BE2C (cell line): ENCODE data around the gene TLE2.
"Not testable (repeated sequence)": the region's sequence is repeated elsewhere in the genome, so short reads cannot be mapped to it uniquely, and the experiment has no call there.

Experiments
- DNase-seq: peaks from one replicate; pipeline ENCODE4 v3.0.0-alpha.2; 2020
- H3K27me3 ChIP-seq: fragments of 250-450 bp; sonication (Bioruptor Pico); 2 replicates; pipeline ENCODE4 v1.5.1; 2020; ENCODE audit warnings: mild to moderate bottlenecking
- H3K36me3 ChIP-seq: fragments of 250-450 bp; sonication (Bioruptor Pico); 2 replicates; pipeline ENCODE4 v1.5.1; 2020; ENCODE audit warnings: mild to moderate bottlenecking
- H3K4me1 ChIP-seq: fragments of 250-450 bp; sonication (Bioruptor Pico); 2 replicates; pipeline ENCODE4 v1.5.1; 2020
- H3K4me3 ChIP-seq: 2 replicates; pipeline ENCODE4 v1.5.1; 2011; ENCODE audit warnings: low read depth, low read length
- H3K9me3 ChIP-seq: fragments of 250-450 bp; sonication (Bioruptor Pico); 2 replicates; pipeline ENCODE4 v1.5.1; 2020
- CTCF ChIP-seq: IDR thresholded peaks from 2 replicates; pipeline ENCODE4 v1.5.1; 2012; ENCODE audit warnings: mild to moderate bottlenecking, low read depth, low read length

The TLE2 gene

DNA sequence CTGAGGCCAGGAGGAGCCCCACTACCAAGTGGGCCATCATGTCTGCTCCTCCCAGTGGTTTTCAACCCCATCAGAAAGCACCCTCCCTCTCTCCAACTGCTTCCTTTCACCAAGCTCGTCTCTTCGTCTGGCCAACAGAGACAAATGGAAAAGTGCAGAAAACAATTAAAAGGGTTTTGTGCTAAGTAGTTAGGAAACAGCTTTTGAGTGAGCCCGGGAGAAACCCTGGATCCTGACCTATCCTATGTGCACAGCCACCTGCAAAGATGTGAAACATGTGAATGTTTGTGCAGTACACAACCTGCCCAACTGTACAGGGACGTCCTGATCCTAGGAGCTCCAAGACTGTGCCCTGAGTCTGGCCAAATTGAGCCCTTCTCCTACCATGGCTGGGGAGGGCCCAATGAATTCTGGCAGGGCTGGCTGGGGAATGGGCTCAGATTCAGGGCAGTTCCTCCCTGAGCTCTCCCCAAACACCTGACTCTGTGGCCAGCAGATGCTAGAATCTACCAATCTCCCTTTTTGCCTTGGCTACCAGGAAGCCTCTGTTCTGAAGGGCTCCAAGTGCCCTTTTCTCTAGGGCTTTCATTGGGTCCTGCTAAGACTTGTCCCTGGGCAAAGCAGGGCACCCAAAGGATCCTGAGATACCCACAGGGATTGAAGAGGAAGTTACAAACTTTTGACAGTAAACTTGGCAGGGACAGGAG lies 25.3 kb upstream of the TLE2 start:
- no peak for DNase-seq
- H3K36me3 ChIP-seq: peaks cover 39% of the 10 kb centered on the region
- no peaks in the 10 kb centered on the region for H3K27me3 ChIP-seq
- peaks cover 17% of the 10 kb centered on the region for H3K4me1 ChIP-seq
- no peak for TF ChIP-seq CTCF
- no peaks in the 10 kb centered on the region for H3K9me3 ChIP-seq
- no peak overlapping the region for H3K4me3 ChIP-seq

DNA sequence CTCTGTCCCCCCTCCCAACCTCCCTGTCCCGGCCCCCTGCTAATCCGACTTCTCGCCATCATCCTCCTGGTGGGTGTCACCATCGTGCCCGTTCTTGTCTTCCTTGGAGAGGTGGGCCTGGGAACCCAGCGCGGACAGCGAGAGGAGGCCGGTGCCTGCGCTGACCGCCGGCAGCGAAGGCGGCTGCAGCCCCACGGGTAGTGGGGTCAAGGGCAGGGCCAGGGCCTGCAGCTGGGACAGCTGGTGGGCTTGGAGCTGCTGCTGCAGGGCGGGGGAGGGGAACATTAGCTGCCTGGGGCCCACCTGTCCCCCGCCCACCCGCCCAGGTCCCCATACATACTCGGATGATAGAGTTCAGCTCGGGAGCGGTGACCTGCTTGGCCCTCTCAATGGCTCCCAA lies 24.7 kb upstream of the TLE2 start:
- peaks cover 17% of the 10 kb centered on the region for H3K4me1 ChIP-seq
- no peak for DNase-seq
- H3K27me3 ChIP-seq: no peaks in the 10 kb centered on the region
- peaks cover 34% of the 10 kb centered on the region for H3K36me3 ChIP-seq
- H3K4me3 ChIP-seq: no peak overlapping the region
- TF ChIP-seq CTCF: no peak
- H3K9me3 ChIP-seq: no peaks in the 10 kb centered on the region

GRCh38 chr19:3053218-3053621 lies 24.1 kb upstream of the TLE2 start:
- no peak overlapping the region for H3K4me3 ChIP-seq
- H3K27me3 ChIP-seq: no peaks in the 10 kb centered on the region
- no peak for TF ChIP-seq CTCF
- peaks cover 17% of the 10 kb centered on the region for H3K4me1 ChIP-seq
- DNase-seq: no peak
- H3K36me3 ChIP-seq: peaks cover 31% of the 10 kb centered on the region
- no peaks in the 10 kb centered on the region for H3K9me3 ChIP-seq

- H3K4me1 ChIP-seq, H3K4me3 ChIP-seq, DNase-seq, H3K27me3 ChIP-seq, H3K9me3 ChIP-seq: not testable (repeated sequence)
- peaks cover 13% of the 10 kb centered on the region for H3K36me3 ChIP-seq
Observed at GRCh38 chr19:3050016-3050415, 20.9 kb upstream of the TLE2 start.

DNA sequence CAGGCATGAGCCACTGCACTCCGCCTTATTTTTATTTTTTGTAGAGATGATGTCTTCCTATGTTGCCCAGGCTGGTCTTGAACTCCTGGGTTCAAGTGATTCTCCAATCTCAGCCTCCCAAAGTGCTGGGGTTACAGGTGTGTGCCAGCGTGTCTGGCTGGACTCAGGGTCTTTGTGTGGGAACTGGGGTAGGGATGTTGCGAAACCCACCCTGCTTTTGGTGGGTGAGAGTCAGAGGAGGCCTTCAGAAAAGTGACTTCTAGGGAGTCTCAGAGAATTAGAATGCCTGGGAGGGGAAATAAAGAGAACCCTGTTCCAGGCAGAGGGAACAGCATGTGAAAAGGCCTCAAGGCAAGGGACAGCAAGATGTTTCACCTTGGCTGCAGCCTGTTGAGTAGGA lies 20.0 kb upstream of the TLE2 start:
- no peaks in the 10 kb centered on the region for H3K27me3 ChIP-seq
- DNase-seq: no peak
- peaks cover 5% of the 10 kb centered on the region; the same call in 1 of the 2 replicates for H3K4me1 ChIP-seq
- H3K4me3 ChIP-seq: no peak overlapping the region
- TF ChIP-seq CTCF: no peak
- no peaks in the 10 kb centered on the region for H3K9me3 ChIP-seq
- peaks cover 6% of the 10 kb centered on the region; the same call in 1 of the 2 replicates for H3K36me3 ChIP-seq

DNA sequence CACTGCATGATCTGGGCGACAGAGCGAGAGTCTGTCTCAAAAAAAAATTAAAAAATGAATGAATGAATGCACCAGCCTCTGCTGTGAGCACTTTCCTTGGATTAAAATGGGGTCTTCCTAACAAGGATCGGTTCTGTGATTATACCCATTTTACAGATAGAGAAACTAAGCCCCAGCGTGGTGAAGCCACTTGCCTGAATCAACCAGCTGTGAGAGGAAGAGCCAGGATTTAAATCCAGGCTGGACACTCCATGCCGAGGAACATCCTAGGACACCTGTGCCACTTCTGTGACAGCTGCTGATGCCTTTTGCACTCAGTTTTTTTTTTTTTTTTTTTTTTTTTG lies 19.1 kb upstream of the TLE2 start:
- Histone ChIP-seq H3K4me1 (peaks cover 2% of the 10 kb centered on the region; the same call in 1 of the 2 replicates), H3K36me3 (peaks cover under 1% of the 10 kb centered on the region; the same call in 1 of the 2 replicates), H3K27me3 (no peaks in the 10 kb centered on the region), H3K9me3 (no peaks in the 10 kb centered on the region), H3K4me3 (no peak overlapping the region)
- no peak for TF ChIP-seq CTCF
- no peak for DNase-seq
